Motor neuron (in vitro differentiated cells): ENCODE measurements around the gene CNOT4. TPM values are rescaled to one million over a fixed set of nuclear protein-coding genes. Genes with fewer than 3 reads are reported as not detected.

Source experiments
- ATAC-seq, 8 experiments: fragments of 200-7000 bp; cut with Tn5 transposase; replicated peaks in 6 of 8; 2 replicates each; pipeline ENCODE4 v1.8.0; 2021; ENCODE audit warnings: mild to moderate bottlenecking in 8 of 8, moderate library complexity in 8 of 8
- H3K27ac ChIP-seq, 2 donors: fragments of 250-450 bp; sonication (Bioruptor Pico); 2 replicates each; pipeline ENCODE4 v1.9.0; 2021; ENCODE audit warnings: antibody characterized with exemption in 2 of 2, mild to moderate bottlenecking in 2 of 2, moderate library complexity in 1 of 2
- H3K4me1 ChIP-seq, 2 donors: fragments of 250-450 bp; sonication (Bioruptor Pico); replicated peaks in 1 of 2; 2 replicates each; pipeline ENCODE4 v1.6.1; 2021; ENCODE audit warnings: antibody characterized with exemption in 2 of 2, mild to moderate bottlenecking in 2 of 2, moderate library complexity in 1 of 2
- H3K4me3 ChIP-seq, 5 donors: fragments of 250-450 bp; sonication (Bioruptor Pico); 2 replicates each; pipeline ENCODE4 v1.9.0; 2021; ENCODE audit warnings: antibody characterized with exemption in 5 of 5, mild to moderate bottlenecking in 5 of 5, moderate library complexity in 4 of 5
- WGBS, 10 experiments: fragments of 450-650 bp; shearing (Covaris generic); methylation state at CpG; one replicate each; pipeline ENCODE4 v1.0.0; 2022; 5-methylcytosine and 5-hydroxymethylcytosine counted together
- in situ Hi-C, 9 experiments: fragments of 400-800 bp; cut with MboI; loops; one replicate each; pipeline ENCODE4 v1.15.0; 2021; ENCODE audit warnings: low sequenced_read_pairs in 9 of 9, low pct_unique_long_range_greater_than_20kb in 2 of 9; ENCODE audit not compliant: unreplicated experiment in 9 of 9
- total RNA-seq, 8 experiments: library from RNA; unstranded; fragments of 300-600 nt; gene quantifications; 2 replicates each; pipeline versions ENCODE4 v1.2.3 to v1.2.4, GENCODE V29; 2022

The CNOT4 gene
- total RNA-seq, 8 experiments from 2014 or later: 10.5 to 22.6 (median 15.5) TPM

DNA sequence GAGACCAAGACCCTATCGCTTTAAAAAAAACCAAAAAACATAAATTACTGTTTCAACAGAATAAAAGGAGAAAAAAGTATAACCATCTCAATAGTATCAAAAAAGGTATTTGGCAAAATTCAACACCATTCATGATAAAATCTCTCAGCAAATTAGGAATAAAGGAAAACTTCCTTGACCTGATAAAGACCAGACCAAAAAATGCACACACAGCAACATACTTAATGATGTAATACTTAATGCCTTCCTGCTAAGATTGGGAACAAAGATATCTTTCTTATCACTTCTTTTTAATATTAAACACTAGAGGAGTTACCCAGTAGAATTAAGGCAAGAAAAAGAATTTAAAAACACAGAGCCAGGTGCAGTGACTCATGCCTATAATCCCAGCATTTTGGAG, 79.3 kb downstream of the CNOT4 start:
- Histone ChIP-seq H3K4me1 (peaks cover 0 to 7% of the 10 kb centered on the region in 2 donors), H3K27ac (no peak overlapping the region), H3K4me3 (no peak overlapping the region)
- no peak for ATAC-seq
- in situ Hi-C loops: no loop called here
- 86 to 100% (median 100%) methylated on average over 1 of the region's 1 CpG; no CpG with 5 or more reads in 2 of the 10 experiments for WGBS, 10 experiments

- Histone ChIP-seq H3K4me1 (peaks cover 0 to 7% of the 10 kb centered on the region in 2 donors), H3K4me3 (no peak overlapping the region), H3K27ac (no peak overlapping the region)
- no peak for ATAC-seq
- in situ Hi-C loops: no loop called here
- WGBS, 10 experiments: 46 to 100% (median 78%) methylated on average over 1 of the region's 1 CpG; no CpG with 5 or more reads in 2 of the 10 experiments
These were observed 81.0 kb downstream of the CNOT4 start for GRCh38 chr7:135428879-135429278.

DNA sequence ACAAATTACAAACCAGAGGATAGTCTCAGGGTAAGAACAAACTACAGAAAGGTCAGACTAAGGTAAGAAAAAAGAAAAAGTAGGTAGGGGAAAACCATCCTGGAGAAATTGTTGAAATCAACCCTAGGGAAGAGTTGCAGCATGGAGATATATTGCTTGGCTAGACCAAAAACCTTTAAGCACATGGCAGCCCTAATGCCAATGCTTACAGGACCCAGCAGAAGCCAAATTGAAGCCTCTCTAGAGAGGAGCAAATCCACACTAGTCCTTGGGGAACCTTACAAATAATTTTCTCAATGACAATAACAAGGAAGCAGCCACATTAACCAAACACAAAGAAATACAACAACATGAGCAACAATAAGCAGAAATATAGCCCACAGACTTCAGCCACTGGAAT, 81.9 kb downstream of the CNOT4 start:
- Histone ChIP-seq H3K4me3 (no peak overlapping the region), H3K27ac (no peak overlapping the region), H3K4me1 (peaks cover 0 to 7% of the 10 kb centered on the region in 2 donors)
- no peak for ATAC-seq
- in situ Hi-C loops: no loop called here

DNA sequence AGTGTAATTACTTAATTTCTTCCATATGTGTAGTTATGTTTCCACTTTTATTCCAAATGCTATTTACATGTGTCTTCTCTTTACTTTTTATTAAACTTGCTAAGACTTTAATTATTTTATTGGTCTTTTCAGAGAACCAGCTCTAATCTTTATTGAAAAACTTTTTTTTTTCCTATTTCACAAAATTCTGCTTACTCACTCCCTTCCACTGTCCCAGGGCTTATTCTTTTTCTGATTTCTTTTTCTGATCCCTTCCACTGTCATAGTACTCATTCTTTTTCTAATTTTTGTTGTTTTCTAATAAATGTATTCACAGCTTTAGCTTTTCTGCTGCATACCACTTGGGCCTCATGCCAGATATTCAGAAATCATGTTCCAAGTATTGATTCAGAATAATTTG, 82.7 kb downstream of the CNOT4 start:
- H3K4me1 ChIP-seq: peaks cover 0 to 7% of the 10 kb centered on the region in 2 donors
- H3K4me3 ChIP-seq: no peak overlapping the region
- in situ Hi-C loops: no loop called here
- no peak overlapping the region for H3K27ac ChIP-seq
- no peak for ATAC-seq

GRCh38 chr7:135425036-135425435, 84.9 kb downstream of the CNOT4 start:
- Histone ChIP-seq H3K27ac (no peak overlapping the region), H3K4me3 (no peak overlapping the region), H3K4me1 (peaks cover 0 to 7% of the 10 kb centered on the region in 2 donors)
- 80 to 100% (median 100%) methylated on average over 1 to 2 of the region's 2 CpGs; no CpG with 5 or more reads in 1 of the 10 experiments for WGBS, 10 experiments
- ATAC-seq: no peak
- in situ Hi-C loops: no loop called here

- WGBS, 10 experiments: 58 to 100% (median 97%) methylated on average over 2 to 4 of the region's 4 CpGs; no CpG with 5 or more reads in 1 of the 10 experiments
- ATAC-seq: no peak
- no peak overlapping the region for H3K27ac ChIP-seq
- H3K4me3 ChIP-seq: no peak overlapping the region
- H3K4me1 ChIP-seq: no peaks in the 10 kb centered on the region
- in situ Hi-C loops: no loop called here
These were observed 89.1 kb downstream of the CNOT4 start for GRCh38 chr7:135420786-135421185.

- no peak for ATAC-seq
- WGBS, 10 experiments: 60 to 100% (median 100%) methylated on average over 1 to 3 of the region's 3 CpGs; no CpG with 5 or more reads in 2 of the 10 experiments
- Histone ChIP-seq H3K4me3 (no peak overlapping the region), H3K27ac (no peak overlapping the region), H3K4me1 (no peaks in the 10 kb centered on the region)
- in situ Hi-C loops: no loop called here
These were observed 93.5 kb downstream of the CNOT4 start for GRCh38 chr7:135416431-135416830.

- ATAC-seq: peak in 2 of 8 experiments; percentile 29 to 36
- Histone ChIP-seq H3K27ac (no peak overlapping the region), H3K4me1 (no peaks in the 10 kb centered on the region), H3K4me3 (no peak overlapping the region)
- in situ Hi-C loops: no loop called here
- WGBS, 10 experiments: 56 to 100% (median 94%) methylated on average over 1 to 2 of the region's 2 CpGs; no CpG with 5 or more reads in 1 of the 10 experiments
These were observed 95.0 kb downstream of the CNOT4 start for GRCh38 chr7:135414850-135415439.

GRCh38 chr7:135414208-135414607, 95.7 kb downstream of the CNOT4 start:
- in situ Hi-C loops: no loop called here
- H3K4me1 ChIP-seq: no peaks in the 10 kb centered on the region
- 81 to 100% (median 100%) methylated on average over 1 to 3 of the region's 3 CpGs; no CpG with 5 or more reads in 1 of the 10 experiments for WGBS, 10 experiments

GRCh38 chr7:135411098-135411497, 98.8 kb downstream of the CNOT4 start:
- no peak overlapping the region for H3K4me3 ChIP-seq
- H3K27ac ChIP-seq: no peak overlapping the region
- no peak for ATAC-seq
- no peaks in the 10 kb centered on the region for H3K4me1 ChIP-seq
- in situ Hi-C loops: no loop called here

More at GRCh38 chr7:135414208-135414607, 95.7 kb downstream of the CNOT4 start:
- ATAC-seq: no peak
- Histone ChIP-seq H3K4me3 (no peak overlapping the region), H3K27ac (no peak overlapping the region)

GRCh38 chr7:135410543-135410942, 99.4 kb downstream of the CNOT4 start:
- no peak overlapping the region for H3K4me3 ChIP-seq
- 90 to 100% (median 96%) methylated on average over 1 to 3 of the region's 3 CpGs for WGBS, 10 experiments
- no peaks in the 10 kb centered on the region for H3K4me1 ChIP-seq
- in situ Hi-C loops: no loop called here
- H3K27ac ChIP-seq: no peak overlapping the region
- ATAC-seq: no peak

- H3K27ac ChIP-seq: no peak overlapping the region
- H3K4me1 ChIP-seq: no peaks in the 10 kb centered on the region
- WGBS, 10 experiments: 95 to 100% (median 100%) methylated on average over 1 to 2 of the region's 2 CpGs
- in situ Hi-C loops: no loop called here
- ATAC-seq: peak in 2 of 8 experiments; percentile 83 to 91
- H3K4me3 ChIP-seq: no peak overlapping the region
These were observed 99.9 kb downstream of the CNOT4 start for GRCh38 chr7:135409845-135410542.

GRCh38 chr7:135407884-135408283, 102.0 kb downstream of the CNOT4 start:
- H3K4me3 ChIP-seq: no peak overlapping the region
- H3K4me1 ChIP-seq: no peaks in the 10 kb centered on the region
- H3K27ac ChIP-seq: no peak overlapping the region
- in situ Hi-C loops: no loop called here
- ATAC-seq: no peak

GRCh38 chr7:135406918-135407317, 103.0 kb downstream of the CNOT4 start:
- Histone ChIP-seq H3K27ac (no peak overlapping the region), H3K4me3 (no peak overlapping the region), H3K4me1 (no peaks in the 10 kb centered on the region)
- ATAC-seq: peak in 2 of 8 experiments; percentile 27 to 90
- in situ Hi-C loops: no loop called here
- WGBS, 10 experiments: 0 to 100% (median 97%) methylated on average over 1 to 3 of the region's 3 CpGs; no CpG with 5 or more reads in 6 of the 10 experiments
